Memory B cell (primary cell): ENCODE results near the gene TEX53.

Experiments used
- ATAC-seq: fragments of 150-1000 bp; cut with Tn5 transposase; 2 replicates; pipeline ENCODE4 v1.10.0; 2021; ENCODE audit warnings: low read depth, mild to moderate bottlenecking, moderate library complexity
- DNase-seq, 2 donors: peaks; one replicate each; pipeline ENCODE4 v3.0.0; 2022; ENCODE audit warnings: low spot score in 2 of 2
- H3K27ac Mint-ChIP-seq: one replicate; pipeline ENCODE4 v1.8.0; 2022; ENCODE audit warnings: mild to moderate bottlenecking, moderate library complexity, mixed read lengths
- H3K27me3 Mint-ChIP-seq: one replicate; pipeline ENCODE4 v1.8.0; 2022; ENCODE audit warnings: mixed read lengths
- H3K36me3 Mint-ChIP-seq: one replicate; pipeline ENCODE4 v1.8.0; 2022; ENCODE audit warnings: mild to moderate bottlenecking, mixed read lengths
- H3K4me1 Mint-ChIP-seq: one replicate; pipeline ENCODE4 v1.8.0; 2022; ENCODE audit warnings: mixed read lengths
- H3K4me3 Mint-ChIP-seq: one replicate; pipeline ENCODE4 v1.8.0; 2022; ENCODE audit warnings: mild to moderate bottlenecking, moderate library complexity, mixed read lengths
- H3K9me3 Mint-ChIP-seq: one replicate; pipeline ENCODE4 v1.8.0; 2022; ENCODE audit warnings: mixed read lengths

TEX53 gene

GRCh38 chr9:114616684-114617520 is 40.7 kb downstream of the TEX53 start:
- Mint-ChIP-seq H3K27me3 (no peaks in the 10 kb centered on the region), H3K27ac (peak overlapping the region; percentile 93), H3K36me3 (peaks cover 14% of the 10 kb centered on the region), H3K9me3 (no peaks in the 10 kb centered on the region), H3K4me3 (peak overlapping the region; percentile 74), H3K4me1 (peaks cover 60% of the 10 kb centered on the region)
- ATAC-seq = peak; percentile 86
- DNase-seq = peak; percentile 65 to 67

- Mint-ChIP-seq H3K4me1 (peaks cover 60% of the 10 kb centered on the region), H3K9me3 (no peaks in the 10 kb centered on the region), H3K36me3 (peaks cover 4% of the 10 kb centered on the region), H3K27me3 (no peaks in the 10 kb centered on the region), H3K4me3 (no peak overlapping the region), H3K27ac (peak overlapping the region; percentile 89)
- DNase-seq = no peak
- no peak for ATAC-seq
These were observed 43.2 kb downstream of the TEX53 start for GRCh38 chr9:114614373-114614772.

GRCh38 chr9:114613919-114614318 is 43.7 kb downstream of the TEX53 start:
- peak overlapping the region; percentile 89 for H3K27ac Mint-ChIP-seq
- no peaks in the 10 kb centered on the region for H3K9me3 Mint-ChIP-seq
- peaks cover 57% of the 10 kb centered on the region for H3K4me1 Mint-ChIP-seq
- H3K27me3 Mint-ChIP-seq = no peaks in the 10 kb centered on the region
- DNase-seq (no peak), ATAC-seq (no peak)
- no peak overlapping the region for H3K4me3 Mint-ChIP-seq
- peaks cover 4% of the 10 kb centered on the region for H3K36me3 Mint-ChIP-seq

GRCh38 chr9:114613087-114613486 is 44.5 kb downstream of the TEX53 start:
- H3K27me3 Mint-ChIP-seq = no peaks in the 10 kb centered on the region
- H3K4me3 Mint-ChIP-seq = peak overlapping the region; percentile 90
- H3K36me3 Mint-ChIP-seq = peaks cover 4% of the 10 kb centered on the region
- H3K27ac Mint-ChIP-seq = peak overlapping the region; percentile 89
- ATAC-seq (no peak), DNase-seq (no peak)
- H3K4me1 Mint-ChIP-seq = peaks cover 58% of the 10 kb centered on the region
- H3K9me3 Mint-ChIP-seq = no peaks in the 10 kb centered on the region

GRCh38 chr9:114612272-114612923 is 45.2 kb downstream of the TEX53 start:
- peaks cover 4% of the 10 kb centered on the region for H3K36me3 Mint-ChIP-seq
- no peaks in the 10 kb centered on the region for H3K27me3 Mint-ChIP-seq
- no peak for ATAC-seq
- H3K27ac Mint-ChIP-seq = peak overlapping the region; percentile 89
- H3K4me3 Mint-ChIP-seq = peak overlapping the region; percentile 90
- no peak for DNase-seq
- H3K4me1 Mint-ChIP-seq = peaks cover 64% of the 10 kb centered on the region
- H3K9me3 Mint-ChIP-seq = no peaks in the 10 kb centered on the region

- peak in 1 of 2 donors; percentile 19 for DNase-seq
- H3K9me3 Mint-ChIP-seq = no peaks in the 10 kb centered on the region
- H3K4me1 Mint-ChIP-seq = peaks cover 60% of the 10 kb centered on the region
These were observed 45.9 kb downstream of the TEX53 start for GRCh38 chr9:114611516-114612271.

GRCh38 chr9:114608525-114608796 is 49.1 kb downstream of the TEX53 start:
- H3K27me3 Mint-ChIP-seq = no peaks in the 10 kb centered on the region
- H3K9me3 Mint-ChIP-seq = no peaks in the 10 kb centered on the region
- ATAC-seq (no peak), DNase-seq (no peak)
- H3K4me3 Mint-ChIP-seq = no peak overlapping the region
- peaks cover 39% of the 10 kb centered on the region for H3K4me1 Mint-ChIP-seq
- no peaks in the 10 kb centered on the region for H3K36me3 Mint-ChIP-seq
- peak overlapping the region; percentile 2 for H3K27ac Mint-ChIP-seq

More at GRCh38 chr9:114611516-114612271, 45.9 kb downstream of the TEX53 start:
- H3K27ac Mint-ChIP-seq = peak overlapping the region; percentile 89
- H3K36me3 Mint-ChIP-seq = peaks cover 4% of the 10 kb centered on the region
- ATAC-seq = peak; percentile 70
- peak overlapping the region; percentile 90 for H3K4me3 Mint-ChIP-seq
- H3K27me3 Mint-ChIP-seq = no peaks in the 10 kb centered on the region

- DNase-seq = no peak
- Mint-ChIP-seq H3K27ac (peak overlapping the region; percentile 2), H3K9me3 (no peaks in the 10 kb centered on the region), H3K4me1 (peaks cover 36% of the 10 kb centered on the region), H3K4me3 (no peak overlapping the region), H3K27me3 (no peaks in the 10 kb centered on the region), H3K36me3 (no peaks in the 10 kb centered on the region)
- ATAC-seq = no peak
These were observed 49.7 kb downstream of the TEX53 start for GRCh38 chr9:114607671-114608524.

GRCh38 chr9:114606597-114607207 is 50.9 kb downstream of the TEX53 start:
- Mint-ChIP-seq H3K36me3 (peaks cover 3% of the 10 kb centered on the region), H3K4me1 (peaks cover 26% of the 10 kb centered on the region), H3K4me3 (no peak overlapping the region), H3K27ac (no peak overlapping the region), H3K9me3 (peaks cover 3% of the 10 kb centered on the region), H3K27me3 (no peaks in the 10 kb centered on the region)
- ATAC-seq = no peak
- no peak for DNase-seq
